ENCODE results near the gene ST8SIA6.
A peak's percentile ranks its signal among the peaks of the same experiment; 100 is the strongest.
"Not testable (repeated sequence)": the region's sequence is repeated elsewhere in the genome, so short reads cannot be mapped to it uniquely, and the experiment has no call there.

ST8SIA6 gene

DNA sequence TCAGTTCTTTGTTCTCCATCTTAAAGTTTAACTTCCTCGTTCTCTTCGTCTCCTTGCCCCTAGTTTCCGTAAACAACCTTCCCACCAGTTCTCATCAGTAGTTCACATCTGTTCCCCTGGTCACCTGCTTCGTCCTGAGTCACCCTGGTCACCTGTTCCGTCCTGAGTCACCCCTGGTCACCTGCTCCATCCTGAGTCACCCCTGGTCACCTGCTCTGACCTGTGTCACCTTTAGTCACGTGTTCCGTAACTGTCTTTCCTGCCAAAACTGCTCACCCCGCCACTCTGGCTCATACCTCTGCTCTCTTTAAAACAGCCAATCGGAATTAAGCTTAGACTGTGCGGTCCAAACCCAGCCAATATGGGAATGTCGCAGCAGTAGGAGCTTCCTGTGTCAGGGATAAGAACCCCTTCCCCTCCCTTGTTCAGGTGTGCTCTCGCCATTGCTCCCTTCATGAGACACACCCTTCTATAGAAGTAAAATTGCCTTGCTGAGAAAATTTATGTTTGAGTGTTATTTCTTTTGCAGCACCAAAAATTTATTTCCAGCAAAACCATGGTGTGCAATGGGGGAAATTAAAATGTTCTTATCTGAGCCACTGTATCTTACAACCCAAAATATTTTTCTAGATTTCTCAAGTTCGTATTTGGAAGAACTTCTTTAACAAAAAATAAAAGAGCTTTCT, 114.1 kb downstream of the ST8SIA6 start:
- Mint-ChIP-seq H3K27me3 (peaks cover 5% of the 10 kb centered on the region), H3K4me3 (no peak overlapping the region), H3K9me3 (ENCODE audit: low read depth) (peaks cover 23% of the 10 kb centered on the region), H3K4me1 (ENCODE audit: low read depth) (no peaks in the 10 kb centered on the region), H3K27ac (no peak overlapping the region), H3K36me3 (peaks cover 10% of the 10 kb centered on the region)

DNA sequence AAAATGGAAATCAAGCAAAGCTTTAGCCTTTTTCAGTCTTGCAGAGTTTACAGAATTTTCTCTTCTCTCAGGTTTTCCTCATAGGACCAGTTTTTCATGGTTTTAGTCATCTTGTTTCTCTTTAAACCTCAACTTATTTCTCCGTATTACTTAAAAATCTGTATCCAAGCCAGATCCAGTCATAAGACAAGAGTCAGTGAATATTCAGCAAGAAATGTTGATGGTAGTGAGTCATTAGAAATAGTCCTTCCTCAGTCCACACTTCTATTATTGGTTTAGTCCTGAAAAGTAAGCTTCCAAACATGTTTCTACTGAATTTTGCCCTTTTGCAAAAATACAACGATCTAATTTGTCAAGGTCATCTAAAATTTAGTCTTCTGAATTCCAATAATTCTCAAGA, 119.3 kb downstream of the ST8SIA6 start:
- Mint-ChIP-seq H3K9me3 (ENCODE audit: low read depth) (peaks cover 6% of the 10 kb centered on the region), H3K27me3 (peaks cover 1% of the 10 kb centered on the region), H3K4me1 (ENCODE audit: low read depth) (no peaks in the 10 kb centered on the region), H3K4me3 (no peak overlapping the region), H3K27ac (no peak overlapping the region), H3K36me3 (peaks cover 4% of the 10 kb centered on the region)

DNA sequence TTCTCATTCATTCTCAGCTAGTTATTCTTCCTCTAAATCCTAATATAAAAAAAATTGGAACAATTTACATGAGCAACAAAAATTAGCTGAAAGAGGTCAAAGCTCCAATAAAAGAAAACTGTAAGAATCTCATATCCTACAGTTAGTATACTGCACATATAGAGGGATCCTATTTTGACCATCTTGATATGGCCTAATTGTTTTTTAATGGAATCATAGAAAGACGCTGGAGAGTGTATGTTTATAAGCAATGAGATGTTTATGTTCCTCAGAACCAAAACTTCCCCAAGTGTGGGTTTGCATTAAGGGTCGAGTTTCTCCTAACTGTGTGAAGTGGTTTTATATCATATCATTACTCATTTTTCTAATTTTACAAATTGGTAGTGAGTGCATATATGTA, 123.9 kb downstream of the ST8SIA6 start:
- Mint-ChIP-seq H3K27me3 (no peaks in the 10 kb centered on the region), H3K36me3 (no peaks in the 10 kb centered on the region), H3K9me3 (ENCODE audit: low read depth) (no peaks in the 10 kb centered on the region), H3K4me1 (ENCODE audit: low read depth) (no peaks in the 10 kb centered on the region), H3K4me3 (no peak overlapping the region), H3K27ac (no peak overlapping the region)

DNA sequence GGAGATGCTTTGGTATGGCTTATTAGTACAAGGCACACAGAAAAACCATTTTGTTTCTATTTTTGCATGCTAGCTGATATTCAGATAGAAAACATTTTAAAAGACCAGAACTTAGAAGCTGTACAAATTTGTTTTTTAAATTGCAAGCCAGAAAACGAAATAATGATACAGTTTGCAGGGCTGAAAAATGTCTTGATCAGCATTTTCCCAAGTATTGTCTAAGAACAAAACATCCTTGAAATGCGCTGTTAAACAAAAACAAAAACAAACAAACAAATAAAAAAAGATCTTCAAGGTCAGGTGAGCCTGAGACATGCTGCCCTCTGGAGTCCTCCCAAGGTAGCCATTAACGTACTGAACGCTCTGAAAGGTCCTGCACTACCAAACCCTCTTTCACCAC, 128.0 kb downstream of the ST8SIA6 start:
- Mint-ChIP-seq H3K4me3 (no peak overlapping the region), H3K4me1 (ENCODE audit: low read depth) (no peaks in the 10 kb centered on the region), H3K27ac (no peak overlapping the region), H3K27me3 (no peaks in the 10 kb centered on the region), H3K36me3 (no peaks in the 10 kb centered on the region), H3K9me3 (ENCODE audit: low read depth) (no peaks in the 10 kb centered on the region)

DNA sequence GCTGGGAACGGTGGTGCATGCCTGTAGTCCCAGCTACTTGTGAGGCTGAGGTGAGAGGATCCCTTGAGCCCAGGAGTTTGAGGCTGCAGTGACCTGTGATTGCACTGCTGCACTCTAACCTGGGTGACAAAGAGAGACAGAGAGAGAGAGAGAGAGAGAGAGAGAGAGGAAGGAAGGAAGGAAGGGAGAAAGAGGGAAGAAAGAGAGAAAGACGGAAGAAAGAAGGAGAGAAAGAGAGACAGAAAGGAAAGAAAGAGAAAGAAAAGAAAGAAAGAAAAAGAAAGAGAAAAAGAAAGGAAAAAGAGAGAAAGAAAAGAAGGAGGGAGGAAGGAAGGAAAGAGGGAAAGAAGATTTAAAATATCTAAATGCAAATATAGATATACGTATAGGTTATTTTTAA, 132.4 kb downstream of the ST8SIA6 start:
- H3K27me3 Mint-ChIP-seq; H3K36me3 Mint-ChIP-seq; H3K27ac Mint-ChIP-seq; H3K4me3 Mint-ChIP-seq; H3K9me3 Mint-ChIP-seq (ENCODE audit: low read depth); H3K4me1 Mint-ChIP-seq (ENCODE audit: low read depth): not testable (repeated sequence)

DNA sequence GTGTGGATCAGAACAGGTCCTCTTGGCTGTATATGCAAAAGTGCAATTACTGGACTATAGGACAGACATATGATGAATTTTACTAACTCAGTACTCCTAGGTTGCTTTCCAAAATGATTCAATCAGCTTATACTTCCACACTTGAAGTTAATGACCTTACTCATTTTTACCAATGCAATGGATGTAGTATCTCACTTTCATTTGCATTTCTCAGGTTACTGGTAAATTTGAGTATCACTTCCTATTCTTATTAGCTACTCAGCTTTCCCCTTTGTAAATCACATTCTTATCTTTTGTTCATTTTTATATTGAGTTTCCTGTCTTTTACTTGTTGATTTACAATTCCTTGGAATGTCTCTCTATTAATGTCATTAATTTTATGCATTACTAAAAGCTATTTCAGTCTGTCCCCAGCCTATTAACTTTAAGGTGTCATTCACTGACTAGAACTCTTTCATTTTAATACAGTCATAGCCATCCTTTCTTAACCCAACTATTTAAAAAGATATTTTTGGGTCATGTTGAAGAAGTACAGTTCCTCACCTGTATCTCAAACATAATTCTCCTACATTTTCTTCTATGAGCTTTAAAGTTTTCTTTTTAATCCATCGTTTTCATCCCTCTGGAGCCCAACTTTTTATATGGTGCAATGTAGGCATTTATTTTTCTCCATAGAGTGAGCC, 137.8 kb downstream of the ST8SIA6 start:
- Mint-ChIP-seq H3K4me1 (ENCODE audit: low read depth) (peaks cover 4% of the 10 kb centered on the region), H3K4me3 (no peak overlapping the region), H3K36me3 (no peaks in the 10 kb centered on the region), H3K27me3 (peaks cover 4% of the 10 kb centered on the region), H3K27ac (no peak overlapping the region), H3K9me3 (ENCODE audit: low read depth) (no peaks in the 10 kb centered on the region)

DNA sequence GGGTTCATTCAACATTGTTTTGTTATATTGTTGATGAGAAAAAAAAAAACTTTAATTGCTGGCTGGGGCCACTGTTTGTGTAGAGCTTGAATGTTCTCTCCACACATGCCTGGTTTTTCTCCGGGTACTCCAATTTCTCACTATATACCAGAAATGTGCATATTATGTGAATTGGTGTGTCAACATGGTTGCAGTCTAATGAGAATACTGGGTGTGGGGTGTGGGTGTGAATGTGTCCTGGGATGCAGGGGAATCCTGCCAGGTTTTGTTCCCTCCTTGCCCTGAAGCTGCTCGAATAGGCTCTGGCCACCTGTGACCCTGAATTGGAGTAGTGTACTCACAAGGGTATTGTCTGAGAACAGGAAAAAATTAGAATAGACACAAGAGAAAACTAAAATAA, 145.0 kb downstream of the ST8SIA6 start:
- Mint-ChIP-seq H3K4me1 (ENCODE audit: low read depth) (no peaks in the 10 kb centered on the region), H3K4me3 (no peak overlapping the region), H3K9me3 (ENCODE audit: low read depth) (no peaks in the 10 kb centered on the region), H3K36me3 (no peaks in the 10 kb centered on the region), H3K27me3 (peaks cover 8% of the 10 kb centered on the region), H3K27ac (no peak overlapping the region)

DNA sequence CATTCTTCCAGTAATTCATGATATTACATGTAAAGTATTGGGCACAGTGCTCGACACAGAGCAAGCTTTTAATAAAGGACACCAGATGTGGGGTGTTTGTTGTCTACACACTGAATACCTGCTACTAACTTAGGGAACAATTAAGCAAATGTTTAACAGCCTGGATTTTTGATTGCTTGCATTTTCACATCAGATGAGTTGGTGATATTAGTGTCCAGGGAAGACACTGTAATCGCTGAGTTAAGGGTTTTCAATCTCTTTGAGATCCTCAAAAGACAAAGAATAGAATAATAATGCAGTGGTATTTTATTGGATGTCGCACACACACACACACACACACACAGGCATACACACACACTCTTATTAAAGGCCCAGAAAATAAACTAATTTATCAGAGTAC, 147.3 kb downstream of the ST8SIA6 start:
- Mint-ChIP-seq H3K9me3 (ENCODE audit: low read depth) (no peaks in the 10 kb centered on the region), H3K4me1 (ENCODE audit: low read depth) (no peaks in the 10 kb centered on the region), H3K4me3 (no peak overlapping the region), H3K27me3 (peaks cover 5% of the 10 kb centered on the region), H3K27ac (no peak overlapping the region), H3K36me3 (no peaks in the 10 kb centered on the region)

DNA sequence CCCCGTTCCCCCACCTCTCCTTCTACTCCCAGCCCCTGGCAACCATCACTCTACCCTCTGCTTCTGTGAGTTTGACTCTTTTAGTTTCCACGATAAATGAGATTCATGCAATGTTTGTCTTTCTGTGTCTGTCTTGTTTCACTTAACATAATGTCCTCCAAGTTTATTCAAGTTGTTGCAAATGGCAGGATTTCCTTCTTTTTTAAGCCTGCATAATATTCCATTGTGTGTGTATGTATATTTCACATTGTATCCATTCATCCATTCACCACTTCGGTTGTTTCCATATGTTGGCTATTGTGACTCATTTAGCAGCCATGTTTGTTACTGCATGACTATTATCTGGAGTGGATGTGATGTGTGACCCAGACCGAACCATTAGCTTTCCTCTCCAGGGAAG, 162.0 kb downstream of the ST8SIA6 start:
- H3K27ac Mint-ChIP-seq, result no peak overlapping the region
- H3K9me3 Mint-ChIP-seq (ENCODE audit: low read depth), result no peaks in the 10 kb centered on the region
- H3K4me3 Mint-ChIP-seq, result no peak overlapping the region
- peaks cover 13% of the 10 kb centered on the region for H3K27me3 Mint-ChIP-seq
- H3K4me1 Mint-ChIP-seq (ENCODE audit: low read depth), result peaks cover 13% of the 10 kb centered on the region
- H3K36me3 Mint-ChIP-seq, result no peaks in the 10 kb centered on the region

DNA sequence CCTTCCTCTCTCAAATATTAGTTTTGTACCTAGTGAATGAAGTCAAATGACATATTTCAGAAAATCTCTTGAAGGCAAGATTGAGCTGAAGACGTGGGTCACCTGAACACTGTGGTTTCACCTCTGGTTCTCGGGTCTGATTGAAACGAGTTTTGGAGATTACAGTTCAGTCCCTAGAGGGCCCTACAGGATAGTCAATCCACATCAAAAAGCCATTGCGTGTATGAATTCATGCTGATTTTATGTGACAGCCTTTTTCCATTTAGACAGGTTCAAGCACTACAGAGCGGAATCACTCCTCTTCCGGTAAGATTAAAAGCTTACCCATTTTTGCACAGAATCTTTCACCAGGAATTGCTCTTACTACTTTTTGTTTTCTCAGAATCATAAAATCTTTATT, 164.2 kb downstream of the ST8SIA6 start:
- H3K4me1 Mint-ChIP-seq (ENCODE audit: low read depth), result peaks cover 13% of the 10 kb centered on the region
- H3K9me3 Mint-ChIP-seq (ENCODE audit: low read depth), result no peaks in the 10 kb centered on the region
- H3K36me3 Mint-ChIP-seq, result no peaks in the 10 kb centered on the region
- H3K27ac Mint-ChIP-seq, result peak overlapping the region; percentile 65
- H3K27me3 Mint-ChIP-seq, result peaks cover 16% of the 10 kb centered on the region
- no peak overlapping the region for H3K4me3 Mint-ChIP-seq

DNA sequence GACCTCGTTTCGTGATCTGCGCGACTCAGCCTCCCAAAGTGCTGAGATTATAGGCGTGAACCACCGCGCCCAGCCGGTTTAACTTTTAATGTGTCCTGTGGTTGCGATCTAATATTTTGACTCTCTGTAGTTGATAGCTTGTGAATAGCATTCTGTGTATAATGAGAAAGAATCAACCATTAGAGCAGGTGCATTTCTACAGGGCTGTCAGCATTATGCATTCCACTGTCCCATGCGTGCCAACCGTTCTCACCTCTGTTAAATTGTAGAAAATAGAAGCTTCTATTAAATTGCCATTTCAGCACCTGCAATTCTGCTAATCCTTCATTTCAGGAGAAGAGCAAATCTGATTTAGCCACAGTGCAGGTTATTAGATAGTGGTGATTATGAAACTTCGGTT, 164.6 kb downstream of the ST8SIA6 start:
- Mint-ChIP-seq H3K27me3 (peaks cover 16% of the 10 kb centered on the region), H3K4me3 (no peak overlapping the region), H3K9me3 (ENCODE audit: low read depth) (no peaks in the 10 kb centered on the region), H3K36me3 (no peaks in the 10 kb centered on the region), H3K4me1 (ENCODE audit: low read depth) (peaks cover 13% of the 10 kb centered on the region), H3K27ac (no peak overlapping the region)

DNA sequence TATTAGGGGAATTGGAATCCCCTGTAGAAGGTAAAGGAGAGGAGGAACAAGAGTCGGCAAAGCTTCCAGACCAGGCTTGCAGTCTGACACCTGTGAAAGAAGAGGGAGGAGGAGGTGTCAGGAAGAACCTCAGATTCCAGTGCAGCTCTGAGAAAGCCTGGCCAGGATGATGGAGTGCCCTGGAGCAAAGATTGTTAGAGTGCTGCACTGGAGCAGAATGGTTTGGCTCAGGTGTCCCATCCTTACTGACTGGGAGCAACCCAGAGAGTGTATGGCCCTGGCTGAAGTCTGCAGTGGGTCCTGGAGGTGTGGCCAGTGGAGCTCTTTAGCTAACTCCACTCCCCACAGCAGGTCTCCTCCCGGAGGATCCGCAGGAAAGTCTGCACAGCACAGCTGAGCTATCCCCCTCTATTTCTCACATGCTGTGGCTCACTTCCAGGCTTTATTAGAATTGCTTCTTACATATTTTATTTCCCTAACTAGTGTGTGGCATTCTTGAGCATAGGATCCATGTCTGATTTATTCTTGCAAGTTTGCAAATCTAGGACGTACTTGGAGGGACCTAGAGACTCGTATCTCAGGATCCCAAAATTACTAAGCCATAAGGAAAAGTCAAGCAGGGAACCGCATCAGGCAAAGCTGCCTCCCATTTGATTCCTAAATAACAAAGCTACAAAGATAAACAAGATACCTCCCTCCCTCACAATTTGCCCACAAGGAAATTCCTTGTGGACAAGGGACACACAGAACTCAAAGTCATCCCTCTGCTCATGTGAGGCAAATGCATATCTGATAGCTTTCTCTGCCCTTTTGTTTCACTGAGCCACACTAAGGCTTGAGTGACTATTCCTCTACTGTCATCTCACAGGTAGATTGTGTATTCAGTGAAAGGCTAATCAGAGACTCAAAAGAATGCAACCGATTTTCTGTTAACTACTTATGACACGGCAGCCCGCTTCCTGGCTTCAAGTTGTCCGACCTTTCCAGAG, 167.5 kb downstream of the ST8SIA6 start:
- Mint-ChIP-seq H3K36me3 (peaks cover 3% of the 10 kb centered on the region), H3K4me1 (ENCODE audit: low read depth) (peaks cover 13% of the 10 kb centered on the region), H3K9me3 (ENCODE audit: low read depth) (peaks cover 10% of the 10 kb centered on the region), H3K4me3 (no peak overlapping the region), H3K27ac (no peak overlapping the region), H3K27me3 (peaks cover 16% of the 10 kb centered on the region)

DNA sequence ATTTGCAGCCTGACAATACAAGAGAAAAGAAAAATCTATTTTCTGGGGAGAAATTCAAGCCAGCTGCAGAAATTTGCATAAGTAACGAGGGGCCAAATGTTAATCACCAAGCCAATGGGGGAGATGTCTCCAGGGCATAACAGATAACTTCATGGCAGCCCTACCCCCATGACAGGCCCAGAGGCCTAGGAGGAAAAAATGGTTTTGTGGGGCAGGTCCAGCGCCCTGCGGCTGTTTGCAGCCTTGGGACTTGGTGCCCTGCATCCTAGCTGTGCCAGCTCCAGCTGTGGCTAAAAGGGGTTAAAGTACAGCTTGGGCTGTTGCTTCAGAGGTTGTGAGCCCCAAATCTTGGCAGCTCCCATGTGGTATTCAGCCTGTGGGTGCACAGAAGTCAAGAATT, 172.1 kb downstream of the ST8SIA6 start:
- H3K27ac Mint-ChIP-seq, result no peak overlapping the region
- H3K9me3 Mint-ChIP-seq (ENCODE audit: low read depth), result peaks cover 22% of the 10 kb centered on the region
- no peaks in the 10 kb centered on the region for H3K4me1 Mint-ChIP-seq (ENCODE audit: low read depth)
- H3K4me3 Mint-ChIP-seq, result no peak overlapping the region
- H3K27me3 Mint-ChIP-seq, result peaks cover 5% of the 10 kb centered on the region
- peaks cover 10% of the 10 kb centered on the region for H3K36me3 Mint-ChIP-seq

DNA sequence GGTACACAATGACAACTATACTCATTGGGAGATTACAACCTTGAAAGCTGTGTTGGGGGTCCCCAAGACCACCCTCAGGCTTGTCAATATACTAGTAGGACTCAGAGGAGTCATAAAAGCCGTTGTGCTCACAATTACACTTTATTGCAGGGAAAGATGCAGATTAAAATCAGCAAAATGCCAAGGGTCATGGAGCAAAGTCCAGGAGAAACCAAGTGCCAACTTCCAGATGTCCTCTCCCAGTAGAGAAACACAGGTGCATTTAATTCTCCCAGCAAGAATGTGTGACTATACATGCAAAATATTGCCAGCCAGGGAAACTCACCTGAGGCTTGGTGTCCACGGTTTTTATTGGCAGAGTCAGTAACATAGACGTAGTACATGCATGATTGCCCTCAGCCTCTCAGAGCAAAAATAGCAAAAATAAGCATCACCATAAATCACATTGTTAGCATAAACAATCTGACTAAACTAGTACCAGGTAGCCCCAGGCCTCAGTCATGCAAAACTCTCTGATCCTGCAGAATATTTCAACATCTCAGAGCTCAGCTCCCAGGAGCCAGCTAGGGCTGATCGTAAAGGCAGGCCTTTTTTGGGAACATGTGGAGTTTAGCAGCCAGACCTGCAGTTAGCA, 175.7 kb downstream of the ST8SIA6 start:
- H3K4me3 Mint-ChIP-seq, result no peak overlapping the region
- peaks cover 14% of the 10 kb centered on the region for H3K36me3 Mint-ChIP-seq
- H3K27ac Mint-ChIP-seq, result no peak overlapping the region
- H3K27me3 Mint-ChIP-seq, result peaks cover 3% of the 10 kb centered on the region
- H3K4me1 Mint-ChIP-seq (ENCODE audit: low read depth), result no peaks in the 10 kb centered on the region
- H3K9me3 Mint-ChIP-seq (ENCODE audit: low read depth), result peaks cover 21% of the 10 kb centered on the region

Data from activated naive CD8-positive, alpha-beta T cell (primary cell).